ENCODE data around the gene BRIP1. TPM values are rescaled to one million over a fixed set of nuclear protein-coding genes. Genes with fewer than 3 reads are reported as not detected.
"Not testable (repeated sequence)": the region's sequence is repeated elsewhere in the genome, so short reads cannot be mapped to it uniquely, and the experiment has no call there.

BRIP1 gene
- total RNA-seq, 1 donor from 2014 or later, result 0.45 TPM

DNA sequence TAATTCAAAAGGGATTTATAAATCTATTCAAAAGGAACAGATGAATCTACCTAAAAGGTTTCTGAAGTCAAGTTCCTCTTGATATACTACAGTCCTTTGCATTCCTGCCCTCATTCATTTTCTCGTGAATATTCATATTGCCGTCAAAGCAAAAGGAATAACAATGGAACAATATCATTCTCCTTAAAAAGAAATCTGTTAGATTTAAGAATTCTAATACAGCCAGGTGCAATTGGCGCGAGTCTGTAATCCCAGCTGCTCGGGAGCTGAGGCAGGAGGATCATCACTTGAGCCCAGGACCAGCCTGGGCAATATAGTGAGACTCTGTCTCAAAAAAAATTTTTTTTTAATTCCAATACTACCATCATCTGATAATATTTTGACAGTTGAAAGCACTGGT is 130.3 kb downstream of the BRIP1 start:
- no peak for DNase-seq (ENCODE audit: low spot score)

DNA sequence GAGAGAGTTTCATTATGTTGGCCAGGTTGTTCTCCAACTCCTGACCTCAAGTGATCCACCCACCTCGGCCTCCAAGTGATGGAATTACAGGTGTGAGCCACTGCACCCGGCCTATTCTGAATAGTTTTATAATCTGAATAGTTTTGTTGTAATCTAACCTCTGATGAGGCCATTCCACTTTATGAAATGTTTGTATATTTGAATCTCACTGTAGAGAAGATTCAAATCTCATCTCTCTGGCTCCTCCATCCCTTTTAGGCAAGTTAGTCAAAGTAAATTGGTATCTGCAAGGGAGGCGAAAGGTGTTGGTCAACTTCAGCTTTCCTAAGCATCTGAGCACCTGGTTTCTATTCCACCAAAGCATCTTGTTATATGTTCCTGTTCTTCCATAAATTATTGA is 131.2 kb downstream of the BRIP1 start:
- no peak for DNase-seq (ENCODE audit: low spot score)

DNA sequence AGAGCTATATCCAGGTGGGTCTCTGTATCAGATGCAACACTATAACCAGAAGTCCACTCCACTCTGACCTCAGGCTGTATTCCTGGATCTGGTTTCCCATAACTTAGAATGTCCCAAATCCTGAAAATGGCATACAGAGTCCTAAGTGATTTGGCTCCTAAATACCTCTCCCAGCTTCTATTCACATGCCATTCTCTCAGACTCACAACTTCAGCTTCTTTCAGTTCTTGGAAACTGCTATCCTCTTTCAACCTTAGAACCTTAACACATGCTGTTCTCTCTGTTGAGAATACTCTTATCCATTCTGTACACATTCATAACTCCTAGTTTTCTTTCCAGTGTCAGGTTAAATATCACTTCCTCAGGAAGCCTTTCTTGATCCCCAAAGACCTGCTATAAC is 132.0 kb downstream of the BRIP1 start:
- no peak for DNase-seq (ENCODE audit: low spot score)

DNA sequence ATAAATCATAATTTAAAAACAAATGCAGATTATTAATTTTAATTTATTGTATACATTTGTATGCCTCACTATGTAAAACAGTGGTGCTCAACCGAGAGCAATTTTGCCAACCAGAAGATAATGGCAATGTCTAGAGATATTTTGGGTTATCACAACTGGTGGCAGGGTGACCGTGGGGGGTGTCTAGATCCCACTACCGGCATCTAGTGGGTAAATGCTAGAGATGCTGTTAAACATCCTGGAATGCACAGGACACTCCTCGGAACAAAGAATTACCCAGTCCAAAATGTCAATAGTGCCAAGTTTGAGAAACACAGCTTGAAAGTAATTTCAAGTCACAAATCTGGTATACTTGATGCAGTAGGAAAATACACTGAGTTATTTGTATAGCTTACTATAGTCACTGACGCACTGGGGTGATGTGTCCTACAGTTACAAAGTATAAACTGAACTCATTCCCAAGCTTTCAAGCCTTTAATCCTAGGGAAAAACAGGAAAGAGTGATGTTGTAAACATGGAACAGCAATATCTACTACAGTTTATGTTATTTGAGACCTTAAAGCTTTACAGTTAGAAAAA is 133.5 kb downstream of the BRIP1 start:
- DNase-seq (ENCODE audit: low spot score), result no peak

DNA sequence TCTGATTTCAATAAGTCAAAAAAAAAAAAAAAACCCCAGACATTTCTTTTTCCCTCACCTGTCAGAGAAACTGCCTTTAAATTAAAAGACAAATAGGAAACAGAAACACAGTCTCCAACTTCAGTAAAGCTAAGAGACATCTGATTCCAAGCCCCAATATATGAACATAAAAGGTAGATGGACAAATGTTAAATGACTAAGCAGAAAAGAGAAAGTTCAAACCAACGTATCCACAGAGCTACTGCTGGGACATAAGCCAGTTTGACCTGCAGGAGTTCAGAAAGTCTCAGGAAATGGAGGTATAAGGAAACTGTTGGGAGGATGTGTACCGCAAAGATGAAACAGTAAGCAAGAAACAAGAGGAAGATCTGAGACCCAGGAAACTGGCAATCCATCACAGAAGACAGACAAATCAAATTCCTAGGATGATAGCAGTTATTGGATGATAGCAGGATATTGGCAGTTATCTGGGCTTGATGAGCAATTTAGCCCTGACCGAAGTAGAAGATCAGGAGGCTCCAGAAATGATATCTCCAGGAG is 135.0 kb downstream of the BRIP1 start:
- DNase-seq (ENCODE audit: low spot score), result no peak

DNA sequence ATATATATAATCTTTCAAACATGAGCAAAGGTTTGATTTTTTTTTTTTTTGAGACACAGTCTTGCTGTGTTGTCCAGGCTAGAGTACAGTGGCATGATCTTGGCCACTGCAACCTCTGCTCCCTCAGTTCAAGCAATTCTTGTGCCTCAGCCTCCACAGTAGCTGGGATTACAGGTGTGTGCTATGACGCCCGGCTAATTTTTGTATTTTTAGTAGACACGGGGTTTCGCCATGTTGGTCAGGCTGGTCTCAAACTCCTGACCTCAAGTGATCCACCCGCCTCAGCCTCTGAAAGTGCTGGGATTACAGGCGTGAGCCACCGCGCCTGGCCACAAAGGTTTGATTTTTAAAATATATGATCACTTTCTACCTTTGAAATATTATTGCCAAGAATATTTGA is 135.5 kb downstream of the BRIP1 start:
- DNase-seq (ENCODE audit: low spot score), result not testable (repeated sequence)

DNA sequence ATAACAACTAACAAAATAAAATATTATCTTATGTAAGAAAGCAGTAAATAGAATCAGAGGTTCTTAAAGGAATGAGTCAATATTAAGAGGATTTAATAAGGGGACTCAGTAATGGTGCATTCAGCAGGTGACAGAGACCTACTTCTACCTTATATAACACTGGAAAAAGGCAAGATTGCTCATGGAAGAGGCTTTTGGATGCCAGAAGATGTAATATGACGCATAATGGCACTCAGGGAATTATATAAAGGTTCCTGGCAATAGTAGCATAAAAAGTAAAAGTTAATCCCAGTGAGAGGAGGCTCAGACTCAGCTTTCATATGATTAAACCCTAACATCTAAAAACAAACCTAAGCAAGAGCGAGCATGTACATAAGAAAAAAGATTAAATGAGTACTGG is 136.4 kb downstream of the BRIP1 start:
- DNase-seq (ENCODE audit: low spot score), result no peak

DNA sequence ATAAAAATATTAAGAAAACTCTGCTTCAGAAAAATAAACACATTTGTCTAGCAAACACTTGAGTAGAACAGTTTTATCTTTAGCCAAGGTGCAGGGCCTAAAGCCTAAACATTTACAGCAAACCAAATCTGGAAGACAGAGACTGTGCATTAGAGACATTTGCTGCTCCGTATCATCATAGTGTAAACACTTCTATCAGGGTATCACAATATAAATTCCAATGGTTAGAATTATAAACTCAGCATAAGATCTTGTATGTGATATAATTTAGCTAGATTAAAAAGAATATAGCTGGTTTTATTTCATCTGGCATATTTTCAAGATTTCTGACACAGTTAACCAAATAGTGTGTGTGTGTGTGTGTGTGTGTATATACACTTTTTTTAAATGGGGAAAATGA is 138.6 kb downstream of the BRIP1 start:
- no peak for DNase-seq (ENCODE audit: low spot score)

DNA sequence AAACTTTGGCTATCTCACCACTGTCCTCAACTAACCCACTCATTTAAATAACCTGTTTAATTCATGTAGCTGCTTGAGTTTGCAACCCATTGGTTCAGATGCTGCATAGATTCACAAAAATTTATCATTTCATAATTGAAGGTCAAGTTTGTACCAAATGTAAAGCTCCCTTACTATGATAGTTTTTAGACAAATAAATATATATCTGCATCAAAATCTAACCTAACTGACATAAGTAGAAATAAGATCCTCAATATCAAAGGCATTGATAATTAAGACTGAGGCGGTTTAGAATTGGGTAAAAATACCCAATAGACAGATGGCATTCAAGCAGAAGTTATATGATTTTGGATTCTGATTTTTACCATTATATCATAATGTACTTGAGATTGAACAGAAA is 139.4 kb downstream of the BRIP1 start:
- no peak for DNase-seq (ENCODE audit: low spot score)

DNA sequence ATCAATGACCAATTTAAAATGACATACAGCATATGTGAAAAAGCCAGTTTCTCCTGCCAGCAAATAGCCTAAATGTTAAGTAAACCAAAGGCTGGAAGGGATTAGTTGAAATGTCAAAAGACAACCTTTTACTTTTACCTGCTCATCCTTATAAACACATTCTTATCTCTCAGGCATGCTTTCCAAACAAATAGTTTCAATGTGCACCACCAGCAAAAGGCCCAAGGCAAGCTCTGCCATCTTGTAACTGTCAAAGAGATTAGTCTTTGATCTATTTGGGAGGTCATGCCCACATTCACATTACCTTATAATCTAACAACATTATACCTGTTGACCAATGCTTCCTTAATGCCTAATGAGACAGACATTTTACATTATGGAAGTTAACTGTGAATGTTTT is 140.1 kb downstream of the BRIP1 start:
- no peak for DNase-seq (ENCODE audit: low spot score)

DNA sequence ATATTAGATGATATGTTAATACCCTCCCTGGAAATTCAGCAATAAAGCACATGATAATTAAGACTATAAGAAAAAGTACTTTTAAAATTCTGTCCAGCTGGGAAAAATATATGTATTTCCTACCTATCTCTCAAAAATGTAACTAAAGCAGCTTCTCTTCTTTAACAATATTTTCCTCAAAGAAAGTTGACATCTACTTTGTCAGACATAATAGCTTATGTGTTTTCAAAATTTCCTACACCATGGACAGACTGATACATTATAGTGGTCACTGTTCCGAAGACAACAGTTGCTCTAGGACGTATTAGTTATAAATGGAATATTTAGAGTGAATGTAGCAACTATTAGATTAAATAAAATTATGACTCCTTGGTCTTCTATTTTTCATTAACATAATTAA is 140.9 kb downstream of the BRIP1 start:
- no peak for DNase-seq (ENCODE audit: low spot score)

DNA sequence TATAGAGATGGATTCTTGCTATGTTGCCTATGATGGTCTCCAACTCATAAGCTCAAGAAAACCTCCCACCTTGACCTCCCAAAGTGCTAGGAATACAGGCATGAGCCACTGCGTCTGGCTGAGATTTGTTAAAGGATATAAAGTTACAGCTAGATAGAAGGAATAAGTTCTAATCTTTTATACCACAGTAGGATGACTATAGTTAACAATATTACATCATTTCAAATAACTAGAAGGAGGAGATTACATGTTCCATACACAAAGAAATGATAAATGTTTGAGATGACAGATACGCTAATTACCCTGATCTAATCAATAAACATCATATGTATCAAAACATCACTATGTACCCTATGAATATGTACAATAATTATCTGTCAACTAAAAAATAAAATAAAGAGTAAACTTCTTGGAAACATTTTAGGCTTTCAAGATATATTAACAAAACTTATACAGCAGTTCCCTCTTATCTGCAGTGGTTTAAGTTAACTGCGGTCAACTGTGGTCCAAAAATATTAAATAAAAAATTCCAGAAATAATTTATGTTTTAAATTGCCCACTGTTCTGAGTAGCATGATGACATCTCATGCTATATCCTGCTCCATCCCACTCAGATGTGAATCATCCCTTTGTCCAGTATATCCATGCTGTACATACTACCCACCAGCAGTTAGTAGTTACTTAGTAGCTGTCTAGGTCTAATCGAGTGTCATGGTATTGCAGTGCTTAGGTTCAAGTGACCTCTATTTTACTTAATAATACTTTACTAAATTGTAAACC is 143.1 kb downstream of the BRIP1 start:
- DNase-seq (ENCODE audit: low spot score), result no peak

DNA sequence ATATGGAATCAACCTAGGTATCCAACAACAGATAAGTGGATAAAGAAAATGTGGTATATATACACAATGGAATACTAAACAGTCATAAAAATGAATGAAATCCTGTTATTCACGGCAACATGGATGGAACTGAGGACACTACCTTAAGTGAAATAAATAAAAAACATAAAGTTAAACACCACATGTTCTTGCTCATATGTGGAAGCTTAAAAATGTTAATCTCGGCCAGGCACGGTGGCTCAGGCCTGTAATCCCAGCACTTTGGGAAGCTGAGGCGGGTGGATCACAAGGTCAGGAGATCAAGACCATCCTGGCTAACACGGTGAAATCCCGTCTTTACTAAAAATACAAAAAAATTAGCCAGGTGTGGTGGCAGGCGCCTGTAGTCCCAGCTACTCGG is 144.1 kb downstream of the BRIP1 start:
- not testable (repeated sequence) for DNase-seq (ENCODE audit: low spot score)

DNA sequence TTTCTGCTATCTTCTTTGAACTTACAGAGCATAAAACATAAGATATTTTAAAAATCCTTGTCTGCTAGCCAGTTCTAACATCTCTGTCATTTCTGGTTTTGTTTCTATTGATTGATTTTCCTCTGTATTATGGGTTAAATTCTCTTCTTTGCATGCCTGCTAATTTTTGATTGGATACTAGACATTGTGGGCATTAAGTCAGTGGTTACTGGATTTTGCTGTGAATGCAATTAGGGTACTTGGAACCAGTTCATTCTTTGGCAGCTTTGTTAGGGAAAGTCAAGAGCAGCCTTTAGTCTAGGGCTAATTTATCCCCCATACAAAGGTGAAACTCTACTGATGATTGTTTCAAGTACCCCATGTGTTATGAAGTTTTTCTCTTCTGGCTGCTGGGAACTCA is 145.3 kb downstream of the BRIP1 start:
- no peak for DNase-seq (ENCODE audit: low spot score)

DNA sequence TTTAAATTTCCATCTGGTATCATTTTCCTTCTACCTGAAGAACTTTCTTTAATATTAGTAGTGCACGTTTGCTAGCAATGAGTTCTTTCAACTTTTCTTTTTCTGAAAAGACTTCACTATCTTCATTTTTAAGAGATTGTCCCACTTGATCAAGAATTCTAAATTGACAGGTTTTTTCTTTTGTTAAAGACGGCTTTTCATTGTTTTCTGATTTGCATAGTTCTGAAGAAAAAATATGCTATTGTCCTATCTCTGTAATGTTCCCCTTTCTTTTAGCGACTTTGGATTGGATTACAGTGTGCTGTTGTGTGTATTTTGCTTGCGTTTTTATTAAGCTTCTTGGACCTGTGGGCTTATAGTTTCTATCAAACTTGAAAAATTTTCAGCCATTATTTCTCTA is 146.0 kb downstream of the BRIP1 start:
- no peak for DNase-seq (ENCODE audit: low spot score)

DNA sequence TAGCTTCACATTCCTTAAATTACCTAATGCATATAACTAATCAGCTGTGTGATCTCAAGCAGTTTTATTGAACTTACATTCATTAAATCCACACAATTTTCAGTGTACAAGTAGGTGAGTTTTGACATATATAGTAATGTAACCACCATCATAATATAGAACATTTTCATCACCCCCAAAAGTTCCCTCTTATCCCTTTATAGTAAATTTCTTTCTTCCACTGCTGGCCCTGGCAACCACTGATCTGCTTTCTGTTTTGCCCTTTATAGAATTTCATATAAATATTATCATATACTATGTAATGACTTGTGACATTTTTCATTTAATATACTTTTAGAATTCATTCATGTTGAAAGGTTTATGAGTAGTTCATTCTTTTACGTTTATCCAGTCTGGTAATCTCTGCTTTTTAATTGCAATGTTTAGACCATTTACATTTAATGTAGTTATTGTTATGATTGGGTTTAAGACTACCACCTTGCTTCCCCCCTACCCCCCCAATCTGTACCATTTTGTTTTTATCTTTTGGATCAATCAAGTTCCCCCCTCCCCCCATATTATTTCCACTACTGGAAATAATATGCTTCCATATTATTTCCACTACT is 147.0 kb downstream of the BRIP1 start:
- DNase-seq (ENCODE audit: low spot score), result no peak

DNA sequence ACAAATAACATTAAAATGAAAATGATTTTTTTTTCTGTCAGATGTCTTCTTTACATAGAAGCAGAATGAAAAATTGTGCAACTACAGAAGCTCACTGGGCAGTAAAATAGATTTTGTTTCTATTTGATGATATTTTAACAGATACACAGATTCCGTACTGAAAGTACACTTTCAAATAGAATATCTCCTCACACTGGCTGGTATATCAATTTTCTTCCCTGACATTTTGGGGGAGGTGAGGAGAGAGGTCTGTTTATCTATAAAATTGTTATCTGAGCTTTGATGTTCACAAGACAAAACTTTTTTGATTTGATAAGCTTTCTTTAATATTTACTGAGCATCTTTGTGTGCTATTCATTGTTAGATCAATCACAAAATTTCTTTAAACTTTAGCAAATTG is 148.0 kb downstream of the BRIP1 start:
- DNase-seq (ENCODE audit: low spot score), result no peak

DNA sequence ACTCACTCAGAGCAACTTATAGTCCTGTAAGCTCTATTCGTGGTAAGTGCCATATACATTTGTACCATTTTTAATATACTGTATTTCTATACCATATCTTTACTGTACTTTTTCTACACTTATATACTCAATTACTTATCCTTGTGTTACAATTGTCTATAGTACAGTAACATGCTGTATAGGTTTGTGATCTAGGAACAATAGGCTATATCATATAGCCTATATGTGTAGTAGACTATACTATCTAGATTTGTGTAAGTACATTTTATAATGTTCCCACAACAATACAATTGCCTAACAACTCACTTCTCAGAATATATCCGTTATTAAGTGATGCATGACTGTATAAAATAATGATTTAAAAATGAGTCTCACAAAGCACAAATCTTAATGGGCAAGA is 149.0 kb downstream of the BRIP1 start:
- no peak for DNase-seq (ENCODE audit: low spot score)

DNA sequence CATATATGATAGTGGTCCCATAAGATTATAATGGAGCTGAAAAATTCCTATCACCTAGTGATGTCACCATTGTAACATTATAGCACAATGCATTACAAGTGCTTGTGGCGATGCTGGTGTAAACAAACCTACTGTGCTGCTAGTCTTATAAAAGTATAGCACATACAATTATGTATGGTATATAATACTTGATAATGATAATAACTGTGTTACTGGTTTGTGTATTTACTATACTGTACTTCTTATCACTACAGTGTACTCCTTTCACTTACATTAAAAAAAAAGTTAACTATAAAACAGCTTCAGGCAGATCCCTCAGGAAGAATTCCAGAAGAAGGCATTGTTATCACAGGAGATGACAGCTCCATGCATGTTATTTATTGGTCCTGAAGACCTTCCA is 150.3 kb downstream of the BRIP1 start:
- no peak for DNase-seq (ENCODE audit: low spot score)

DNA sequence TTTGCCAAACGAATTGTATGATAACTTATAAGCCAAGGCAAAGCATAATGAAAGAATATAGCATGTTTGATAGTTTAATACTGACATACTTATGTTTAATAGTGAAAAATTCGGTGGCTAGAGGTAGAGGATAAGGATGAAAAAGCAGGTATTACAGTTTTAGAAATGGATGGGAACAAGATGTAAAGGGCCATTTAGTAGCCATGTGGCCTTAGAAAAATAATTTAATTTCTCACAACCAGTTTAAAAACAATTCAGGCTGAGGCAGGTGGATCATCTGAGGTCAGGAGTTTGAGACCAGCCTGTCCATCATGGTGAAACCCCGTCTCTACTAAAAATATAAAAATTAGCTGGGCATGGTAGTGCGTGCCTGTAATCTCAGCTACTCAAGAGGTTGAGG is 152.8 kb downstream of the BRIP1 start:
- DNase-seq (ENCODE audit: low spot score), result no peak

DNA sequence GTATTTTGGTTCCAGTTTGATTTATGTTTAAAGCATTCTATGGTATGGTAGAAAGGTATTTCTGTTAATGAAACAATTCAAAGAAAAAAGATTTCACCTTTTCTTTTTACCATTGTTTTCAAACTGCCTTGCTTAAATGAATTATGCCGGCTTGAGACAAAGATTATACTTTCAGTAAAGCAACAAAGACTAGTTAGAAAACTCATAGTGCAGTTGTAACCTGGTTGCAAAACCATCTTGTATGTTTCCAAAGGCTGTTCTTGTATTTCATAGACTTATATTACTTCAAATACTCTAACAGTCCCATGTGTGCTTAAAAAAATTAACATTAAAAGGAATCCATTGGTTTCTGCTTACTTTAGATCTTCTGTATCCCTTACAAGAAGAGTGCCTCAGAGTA is 153.8 kb downstream of the BRIP1 start:
- no peak for DNase-seq (ENCODE audit: low spot score)

DNA sequence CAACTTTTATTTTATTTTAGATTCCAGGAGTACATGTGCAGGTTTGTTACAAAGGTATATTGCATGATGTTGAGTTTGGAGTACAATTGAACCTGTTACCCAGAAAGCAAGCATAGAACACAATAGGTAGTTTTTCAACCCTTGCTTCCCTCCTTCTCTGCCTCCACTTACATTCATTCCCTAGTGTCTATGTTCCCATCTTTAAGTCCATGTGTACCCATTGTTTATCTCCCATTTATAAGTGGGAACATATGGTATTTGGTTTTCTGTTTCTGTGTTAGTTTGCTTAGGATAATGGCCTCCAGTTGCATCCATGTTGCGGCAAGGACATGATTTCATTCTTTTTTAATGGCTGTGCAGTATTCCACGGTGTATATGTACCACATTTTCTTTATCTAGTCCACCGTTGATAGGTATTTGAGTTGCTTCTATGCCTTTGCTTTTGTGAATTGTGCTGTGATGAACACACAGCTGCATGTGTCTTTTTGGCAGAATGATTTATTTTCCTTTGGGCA is 158.3 kb downstream of the BRIP1 start:
- DNase-seq (ENCODE audit: low spot score), result no peak
